ENCODE results near the gene RDH5.

GRCh38 chr12:55715169-55715764, 4.9 kb upstream of the RDH5 start:
- no peak for TF ChIP-seq CTCF (conservative IDR thresholded peaks at IDR 0.05)
- no peak for TF ChIP-seq ZFX (IDR thresholded peaks at IDR 0.05)

Measured in C4-2B (cell line).